ENCODE data around the gene KLF16.

KLF16 gene

DNA sequence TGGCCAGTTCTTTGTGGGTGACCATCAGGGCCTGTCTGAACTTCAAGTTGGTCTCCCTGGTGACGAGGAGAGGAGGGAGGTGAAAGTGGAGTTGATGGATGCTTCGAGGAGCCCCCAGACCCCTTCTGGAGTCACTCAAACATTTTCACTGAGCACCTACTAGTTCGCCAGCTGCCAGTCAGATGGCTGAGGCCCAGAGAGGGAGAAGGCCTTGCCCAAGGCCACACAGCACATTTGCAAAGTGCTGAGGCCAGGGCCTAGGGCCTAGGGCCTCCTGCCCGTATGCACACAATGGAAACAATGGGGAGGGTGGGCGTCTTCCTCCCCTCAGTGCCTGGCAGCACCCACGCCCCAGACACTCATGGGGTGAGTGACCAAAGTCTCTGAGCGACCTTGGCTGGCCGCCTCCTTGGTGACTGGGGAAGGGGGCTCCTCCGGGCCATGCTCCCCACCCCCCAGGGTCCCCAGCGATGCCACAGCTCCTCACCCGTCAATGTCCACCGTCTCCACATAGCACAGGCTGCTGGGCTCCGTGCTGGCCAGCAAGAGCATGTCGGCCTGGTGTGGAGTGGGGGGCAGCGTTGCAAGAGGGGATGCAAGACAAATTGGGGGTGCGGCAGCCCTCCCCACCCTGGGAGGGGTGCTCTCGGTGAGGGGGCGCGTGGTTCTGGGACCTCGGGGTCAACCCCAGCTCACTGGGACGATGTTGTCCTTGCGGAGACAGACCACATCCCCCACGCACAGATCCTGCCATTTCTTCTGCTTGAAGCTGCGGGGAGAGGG is 57.8 kb downstream of the KLF16 start:
- TF ChIP-seq, protein P1, sequence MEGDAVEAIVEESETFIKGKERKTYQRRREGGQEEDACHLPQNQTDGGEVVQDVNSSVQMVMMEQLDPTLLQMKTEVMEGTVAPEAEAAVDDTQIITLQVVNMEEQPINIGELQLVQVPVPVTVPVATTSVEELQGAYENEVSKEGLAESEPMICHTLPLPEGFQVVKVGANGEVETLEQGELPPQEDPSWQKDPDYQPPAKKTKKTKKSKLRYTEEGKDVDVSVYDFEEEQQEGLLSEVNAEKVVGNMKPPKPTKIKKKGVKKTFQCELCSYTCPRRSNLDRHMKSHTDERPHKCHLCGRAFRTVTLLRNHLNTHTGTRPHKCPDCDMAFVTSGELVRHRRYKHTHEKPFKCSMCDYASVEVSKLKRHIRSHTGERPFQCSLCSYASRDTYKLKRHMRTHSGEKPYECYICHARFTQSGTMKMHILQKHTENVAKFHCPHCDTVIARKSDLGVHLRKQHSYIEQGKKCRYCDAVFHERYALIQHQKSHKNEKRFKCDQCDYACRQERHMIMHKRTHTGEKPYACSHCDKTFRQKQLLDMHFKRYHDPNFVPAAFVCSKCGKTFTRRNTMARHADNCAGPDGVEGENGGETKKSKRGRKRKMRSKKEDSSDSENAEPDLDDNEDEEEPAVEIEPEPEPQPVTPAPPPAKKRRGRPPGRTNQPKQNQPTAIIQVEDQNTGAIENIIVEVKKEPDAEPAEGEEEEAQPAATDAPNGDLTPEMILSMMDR (IDR thresholded peaks at IDR 0.05) = no peak
- TF ChIP-seq ZFX (IDR thresholded peaks at IDR 0.05; ENCODE audit: borderline replicate concordance) = no peak
- no peak overlapping the region for H3K27ac ChIP-seq

DNA sequence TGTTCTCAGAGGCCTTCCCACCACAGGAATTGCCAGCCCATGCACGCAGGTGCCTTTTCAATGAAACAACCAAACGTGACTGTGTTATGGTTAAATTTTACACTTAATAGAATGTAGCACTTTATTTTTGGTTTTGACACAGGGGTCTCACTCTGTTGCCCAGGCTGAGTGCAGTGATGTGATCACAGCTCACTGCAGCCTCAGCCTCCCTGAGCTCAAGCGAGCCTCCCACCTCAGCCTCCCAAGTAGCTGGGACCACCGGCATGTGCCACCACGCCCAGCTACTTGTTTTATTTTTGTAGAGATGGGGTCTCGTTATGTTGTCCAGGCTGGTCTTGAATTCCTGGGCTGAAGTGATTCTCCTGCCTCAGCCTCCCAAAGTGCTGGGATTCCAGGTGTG is 58.5 kb downstream of the KLF16 start:
- TF ChIP-seq ZFX (IDR thresholded peaks at IDR 0.05; ENCODE audit: borderline replicate concordance) = no peak
- TF ChIP-seq, protein P1 (IDR thresholded peaks at IDR 0.05) = no peak

More for the DNA sequence above, 58.5 kb downstream of the KLF16 start:
- H3K27ac ChIP-seq = no peak overlapping the region
